Right lobe of liver (tissue), 4 donors: ENCODE data around the gene BOD1L1.

Source experiments
- POLR2A ChIP-seq: fragments of 450-650 bp; IDR thresholded peaks from one replicate; pipeline ENCODE4 v1.6.1; 2017; ENCODE audit warnings: antibody characterized with exemption, mild to moderate bottlenecking
- TF ChIP-seq, protein P1 (sequence below), 4 donors: fragments of 200-600 bp in 3 of 4; fragments of 450-650 bp in 1 of 4; IDR thresholded peaks; one replicate each; pipeline versions ENCODE4 v1.5.1 to v1.8.0; 2016 to 2022; ENCODE audit warnings: antibody characterized with exemption in 4 of 4, mild to moderate bottlenecking in 2 of 4
- donor health status: DM: no; HTN: no; CAD: no.
- donor health status: DM: no; HTN: no; CAD: no.
- donor health status: DM: no; HTN: yes; CAD: no.

GRCh38 chr4:13528821-13529127 is 98.8 kb downstream of the BOD1L1 start:
- TF ChIP-seq, protein P1, sequence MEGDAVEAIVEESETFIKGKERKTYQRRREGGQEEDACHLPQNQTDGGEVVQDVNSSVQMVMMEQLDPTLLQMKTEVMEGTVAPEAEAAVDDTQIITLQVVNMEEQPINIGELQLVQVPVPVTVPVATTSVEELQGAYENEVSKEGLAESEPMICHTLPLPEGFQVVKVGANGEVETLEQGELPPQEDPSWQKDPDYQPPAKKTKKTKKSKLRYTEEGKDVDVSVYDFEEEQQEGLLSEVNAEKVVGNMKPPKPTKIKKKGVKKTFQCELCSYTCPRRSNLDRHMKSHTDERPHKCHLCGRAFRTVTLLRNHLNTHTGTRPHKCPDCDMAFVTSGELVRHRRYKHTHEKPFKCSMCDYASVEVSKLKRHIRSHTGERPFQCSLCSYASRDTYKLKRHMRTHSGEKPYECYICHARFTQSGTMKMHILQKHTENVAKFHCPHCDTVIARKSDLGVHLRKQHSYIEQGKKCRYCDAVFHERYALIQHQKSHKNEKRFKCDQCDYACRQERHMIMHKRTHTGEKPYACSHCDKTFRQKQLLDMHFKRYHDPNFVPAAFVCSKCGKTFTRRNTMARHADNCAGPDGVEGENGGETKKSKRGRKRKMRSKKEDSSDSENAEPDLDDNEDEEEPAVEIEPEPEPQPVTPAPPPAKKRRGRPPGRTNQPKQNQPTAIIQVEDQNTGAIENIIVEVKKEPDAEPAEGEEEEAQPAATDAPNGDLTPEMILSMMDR (IDR thresholded peaks at IDR 0.05) = no peak
- no peak for TF ChIP-seq POLR2A
